CD8-positive, alpha-beta memory T cell (primary cell): ENCODE measurements around the gene CCDC178. TPM values are rescaled to one million over a fixed set of nuclear protein-coding genes. Genes with fewer than 3 reads are reported as not detected.
"Not testable (repeated sequence)": the region's sequence is repeated elsewhere in the genome, so short reads cannot be mapped to it uniquely, and the experiment has no call there.

Source experiments
- CTCF ChIA-PET: fragments of 350-600 bp; sonication (Branson Sonifier 250); formaldehyde crosslinking; loops from one replicate; lab custom pipeline; 2021; ENCODE audit warnings: antibody characterized with exemption; lab: Charles Lee
- POLR2A ChIA-PET: fragments of 350-600 bp; sonication (Branson Sonifier 250); formaldehyde crosslinking; loops from one replicate; lab custom pipeline; 2021; ENCODE audit warnings: antibody characterized with exemption; lab: Charles Lee
- DNase-seq, 5 donors: peaks; one replicate each; pipeline versions ENCODE4 v3.0.0 to v3.0.0-alpha.2; 2020 to 2022; ENCODE audit warnings: mixed read lengths in 1 of 5
- H3K27ac ChIP-seq: one replicate; pipeline ENCODE4 v1.7.0; 2013; ENCODE audit warnings: low read depth, mild to moderate bottlenecking, low read length, moderate library complexity
- H3K27me3 ChIP-seq: 2 replicates; pipeline ENCODE4 v1.7.0; 2013; ENCODE audit warnings: low read length, mild to moderate bottlenecking; ENCODE audit not compliant: insufficient read depth, poor library complexity, severe bottlenecking
- H3K36me3 ChIP-seq: 2 replicates; pipeline ENCODE4 v1.7.0; 2013; ENCODE audit warnings: mild to moderate bottlenecking, low read length, moderate library complexity; ENCODE audit not compliant: insufficient read depth
- H3K4me1 ChIP-seq: 2 replicates; pipeline ENCODE4 v1.7.0; 2013; ENCODE audit warnings: mild to moderate bottlenecking, low read length, moderate library complexity; ENCODE audit not compliant: insufficient read depth
- H3K4me3 ChIP-seq: 2 replicates; pipeline ENCODE4 v1.7.0; 2013; ENCODE audit warnings: mild to moderate bottlenecking, low read length
- H3K9me3 ChIP-seq: 2 replicates; pipeline ENCODE4 v1.7.0; 2013; ENCODE audit warnings: mild to moderate bottlenecking, low read length
- H3K27ac Mint-ChIP-seq, 8 donors: one replicate each; pipeline ENCODE4 v1.8.0; 2020 to 2021; ENCODE audit warnings: mixed read lengths in 8 of 8, mild to moderate bottlenecking in 6 of 8, inconsistent platforms in 3 of 8, moderate library complexity in 3 of 8
- H3K27me3 Mint-ChIP-seq, 2 donors: one replicate each; pipeline ENCODE4 v1.8.0; 2020 to 2021; ENCODE audit warnings: mixed read lengths in 2 of 2, mild to moderate bottlenecking in 1 of 2, moderate library complexity in 1 of 2
- H3K36me3 Mint-ChIP-seq, 3 donors: one replicate each; pipeline ENCODE4 v1.8.0; 2020 to 2021; ENCODE audit warnings: mixed read lengths in 3 of 3, inconsistent platforms in 1 of 3, mild to moderate bottlenecking in 1 of 3
- H3K4me1 Mint-ChIP-seq, 3 donors: one replicate each; pipeline ENCODE4 v1.8.0; 2020 to 2021; ENCODE audit warnings: mixed read lengths in 3 of 3, inconsistent platforms in 1 of 3, mild to moderate bottlenecking in 1 of 3
- H3K4me3 Mint-ChIP-seq, 7 donors: one replicate each; pipeline ENCODE4 v1.8.0; 2020 to 2021; ENCODE audit warnings: mixed read lengths in 7 of 7, mild to moderate bottlenecking in 6 of 7, moderate library complexity in 4 of 7, inconsistent platforms in 2 of 7
- H3K9me3 Mint-ChIP-seq, 5 donors: one replicate each; pipeline ENCODE4 v1.8.0; 2020 to 2022; ENCODE audit warnings: mixed read lengths in 5 of 5, mild to moderate bottlenecking in 3 of 5, moderate library complexity in 2 of 5, inconsistent platforms in 1 of 5
- polyA plus RNA-seq: library from polyadenylated mRNA; unstranded; fragments of 300-500 nt; fragmentation: Illumina TruSeq; gene quantifications from one replicate; pipeline ENCODE4 v1.2.3, GENCODE V29; 2021
- total RNA-seq, 2 experiments: library from RNA; stranded (reverse); gene quantifications; one replicate each; pipeline ENCODE4 v1.2.3, GENCODE V29; 2021

CCDC178 gene
- total and polyA plus RNA-seq, 3 experiments from 2014 or later: not detected

DNA sequence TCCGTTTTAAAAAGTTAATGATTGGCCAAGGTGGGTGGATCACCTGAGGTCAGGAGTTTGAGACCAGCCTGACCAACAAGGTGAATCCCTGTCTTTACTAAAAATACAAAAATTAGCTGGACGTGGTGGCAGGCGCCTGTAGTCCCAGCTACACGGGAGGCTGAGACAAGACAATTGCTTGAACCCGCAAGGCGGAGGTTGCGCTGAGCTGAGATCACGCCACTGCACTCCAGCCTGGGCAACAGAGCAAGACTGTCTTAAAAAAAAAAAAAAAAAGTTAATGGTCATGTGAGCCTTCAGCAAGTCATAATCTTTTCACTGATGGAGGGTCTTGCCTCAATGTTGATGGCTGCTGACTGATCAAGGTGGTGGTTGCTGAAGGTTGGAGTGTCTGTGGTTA lies 41.6 kb downstream of the CCDC178 start:
- H3K4me3 Mint-ChIP-seq, H3K27ac Mint-ChIP-seq, H3K27ac ChIP-seq, DNase-seq, H3K36me3 Mint-ChIP-seq, H3K9me3 ChIP-seq, H3K27me3 Mint-ChIP-seq, H3K4me1 ChIP-seq, H3K4me1 Mint-ChIP-seq, H3K36me3 ChIP-seq, CTCF ChIA-PET, H3K27me3 ChIP-seq, H3K4me3 ChIP-seq, POLR2A ChIA-PET: not testable (repeated sequence)
- peaks cover 7 to 37% (median 9%) of the 10 kb centered on the region in 5 donors for H3K9me3 Mint-ChIP-seq

DNA sequence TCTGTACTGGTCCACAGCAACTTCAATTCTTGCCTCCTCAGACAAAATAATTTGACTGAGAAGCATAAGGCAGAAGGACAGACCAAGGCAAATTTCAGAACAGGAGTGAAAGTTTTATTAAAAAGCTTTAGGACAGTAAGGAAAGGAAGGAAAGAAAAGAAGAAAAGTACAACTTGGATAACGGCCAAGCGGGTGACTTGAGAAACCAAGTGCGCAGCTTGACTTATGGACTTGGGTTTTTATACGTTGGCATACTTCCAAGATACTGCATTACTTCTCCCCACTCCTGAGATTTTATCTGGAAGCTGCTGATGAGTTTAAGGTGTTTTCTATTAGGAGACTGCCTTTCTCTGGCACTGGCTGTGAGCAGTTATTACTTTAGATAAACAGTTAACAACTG lies 64.7 kb downstream of the CCDC178 start:
- Mint-ChIP-seq H3K27ac (no peak overlapping the region), H3K27me3 (no peaks in the 10 kb centered on the region), H3K36me3 (no peaks in the 10 kb centered on the region), H3K9me3 (peaks cover 10 to 28% (median 14%) of the 10 kb centered on the region in 5 donors), H3K4me3 (no peak overlapping the region), H3K4me1 (no peaks in the 10 kb centered on the region)
- no peaks in the 10 kb centered on the region for H3K4me1 ChIP-seq
- H3K4me3 ChIP-seq: no peak overlapping the region
- no peak for DNase-seq
- no peak overlapping the region for H3K27ac ChIP-seq
- ChIA-PET CTCF (no interaction called here), POLR2A (no interaction called here)
- H3K27me3 ChIP-seq: no peaks in the 10 kb centered on the region
- no peaks in the 10 kb centered on the region for H3K36me3 ChIP-seq
- H3K9me3 ChIP-seq: no peaks in the 10 kb centered on the region

DNA sequence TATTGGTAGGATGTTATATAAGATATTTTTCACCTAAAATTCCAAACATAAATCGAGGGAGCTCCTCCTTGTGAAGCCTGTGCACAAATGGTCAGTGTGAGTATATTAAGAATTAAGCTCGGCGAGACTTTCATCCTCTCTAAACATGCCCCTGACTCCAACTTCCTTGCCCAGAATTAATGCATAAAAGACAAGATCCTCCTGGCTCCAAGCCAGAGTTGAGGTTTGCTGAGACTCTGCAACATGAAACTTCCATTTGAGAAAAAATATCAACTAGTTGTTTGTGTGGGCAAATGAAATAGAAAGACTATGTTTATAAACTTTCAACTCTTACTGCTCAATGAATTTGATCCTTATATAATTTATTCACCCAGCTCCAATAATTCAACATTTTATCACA lies 68.1 kb downstream of the CCDC178 start:
- H3K36me3 ChIP-seq: no peaks in the 10 kb centered on the region
- Mint-ChIP-seq H3K36me3 (no peaks in the 10 kb centered on the region), H3K27ac (no peak overlapping the region), H3K4me1 (no peaks in the 10 kb centered on the region), H3K27me3 (no peaks in the 10 kb centered on the region), H3K4me3 (no peak overlapping the region), H3K9me3 (peaks cover 5 to 28% (median 10%) of the 10 kb centered on the region in 5 donors)
- H3K27me3 ChIP-seq: no peaks in the 10 kb centered on the region
- ChIA-PET POLR2A (no interaction called here), CTCF (no interaction called here)
- no peak for DNase-seq
- H3K9me3 ChIP-seq: no peaks in the 10 kb centered on the region
- no peaks in the 10 kb centered on the region for H3K4me1 ChIP-seq
- no peak overlapping the region for H3K4me3 ChIP-seq
- no peak overlapping the region for H3K27ac ChIP-seq

DNA sequence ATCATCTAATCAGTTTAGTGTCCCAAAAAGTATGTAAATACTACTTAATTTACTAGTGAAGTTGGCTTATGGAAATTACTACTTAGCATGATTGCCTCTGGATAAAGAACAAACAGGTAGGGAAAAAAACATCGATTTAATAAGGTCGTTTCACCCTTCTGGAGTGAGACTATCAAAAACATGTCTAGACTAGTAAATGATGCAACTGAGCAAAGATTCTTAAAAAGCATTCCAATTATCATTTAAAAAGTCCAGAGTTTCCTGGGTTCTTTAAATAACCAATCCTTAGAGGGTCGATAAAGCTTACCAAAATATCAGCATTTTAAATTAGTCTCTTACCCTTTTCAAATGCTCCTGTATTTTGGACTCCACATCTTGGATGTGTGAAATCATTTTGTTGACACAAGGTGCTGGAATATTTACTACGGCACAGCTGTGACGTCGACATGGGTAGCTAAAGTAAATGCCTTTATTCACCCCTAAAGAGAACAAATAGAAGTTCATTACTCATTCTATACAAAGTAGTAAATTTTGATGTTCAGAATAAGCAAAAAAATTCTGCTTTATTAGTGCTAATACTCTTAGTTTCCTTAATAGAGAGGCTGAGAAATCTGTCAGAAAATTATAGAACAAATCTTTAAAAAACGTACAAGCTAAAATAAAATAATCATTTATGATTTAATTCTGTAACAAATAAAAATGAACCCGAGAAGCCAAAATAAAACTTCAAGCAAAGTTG lies 70.6 kb downstream of the CCDC178 start:
- Mint-ChIP-seq H3K4me1 (no peaks in the 10 kb centered on the region), H3K4me3 (no peak overlapping the region), H3K27me3 (no peaks in the 10 kb centered on the region), H3K9me3 (peaks cover 4 to 21% (median 8%) of the 10 kb centered on the region in 5 donors), H3K36me3 (no peaks in the 10 kb centered on the region), H3K27ac (no peak overlapping the region)
- H3K36me3 ChIP-seq: no peaks in the 10 kb centered on the region
- H3K4me3 ChIP-seq: no peak overlapping the region
- ChIA-PET CTCF (no interaction called here), POLR2A (no interaction called here)
- DNase-seq: no peak
- H3K27ac ChIP-seq: no peak overlapping the region
- no peaks in the 10 kb centered on the region for H3K4me1 ChIP-seq
- no peaks in the 10 kb centered on the region for H3K9me3 ChIP-seq
- H3K27me3 ChIP-seq: no peaks in the 10 kb centered on the region

DNA sequence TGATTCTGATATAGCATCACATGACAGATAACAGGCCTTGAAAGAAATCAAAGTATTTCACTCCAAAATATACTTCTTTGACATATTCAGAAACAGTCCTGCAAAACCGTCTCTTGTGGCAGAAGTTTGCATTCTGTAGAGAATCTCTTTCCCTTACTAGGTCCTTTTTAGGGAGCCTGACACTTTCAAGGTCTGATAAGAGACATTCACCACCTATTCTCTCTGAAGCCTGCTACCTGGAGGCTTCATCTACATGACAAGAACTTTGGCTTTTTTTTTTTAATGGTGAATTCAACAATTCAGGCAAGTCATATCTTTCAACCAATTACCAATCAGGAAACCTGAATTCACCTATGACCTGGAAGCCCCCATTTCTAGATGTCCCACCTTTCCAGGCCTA lies 83.8 kb downstream of the CCDC178 start:
- no peaks in the 10 kb centered on the region for H3K36me3 ChIP-seq
- no peak overlapping the region for H3K4me3 ChIP-seq
- Mint-ChIP-seq H3K27ac (no peak overlapping the region), H3K27me3 (peaks cover 0 to 1% of the 10 kb centered on the region in 2 donors), H3K9me3 (peaks cover 2 to 20% (median 19%) of the 10 kb centered on the region in 5 donors), H3K36me3 (peaks cover 0 to 1% (median 0%) of the 10 kb centered on the region in 3 donors), H3K4me1 (no peaks in the 10 kb centered on the region), H3K4me3 (no peak overlapping the region)
- H3K4me1 ChIP-seq: no peaks in the 10 kb centered on the region
- H3K9me3 ChIP-seq: no peaks in the 10 kb centered on the region
- no peak for DNase-seq
- no peaks in the 10 kb centered on the region for H3K27me3 ChIP-seq
- ChIA-PET POLR2A (no interaction called here), CTCF (no interaction called here)
- H3K27ac ChIP-seq: no peak overlapping the region

DNA sequence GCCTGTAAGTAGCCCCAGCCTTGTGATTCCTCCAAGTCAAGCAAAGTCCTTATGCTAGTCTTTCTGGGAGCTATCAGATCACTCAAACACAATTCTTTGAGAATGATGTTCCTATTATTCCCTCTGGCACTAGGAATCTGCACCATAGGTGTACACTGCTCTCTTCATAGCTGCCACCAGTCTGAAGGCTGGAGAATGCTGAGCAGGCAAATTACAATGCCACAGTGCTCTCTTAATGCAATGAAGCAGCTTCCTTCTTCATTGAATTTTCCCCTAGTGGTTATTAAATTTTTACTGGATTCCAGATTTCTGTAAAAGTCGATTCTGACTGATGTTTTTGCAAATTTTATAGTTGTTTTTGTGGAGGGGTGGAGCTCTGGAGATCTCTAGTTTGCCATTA lies 84.8 kb downstream of the CCDC178 start:
- Histone ChIP-seq H3K4me3 (no peak overlapping the region), H3K27ac (no peak overlapping the region), H3K36me3 (no peaks in the 10 kb centered on the region), H3K4me1 (no peaks in the 10 kb centered on the region), H3K9me3 (no peaks in the 10 kb centered on the region), H3K27me3 (no peaks in the 10 kb centered on the region)
- Mint-ChIP-seq H3K9me3 (peaks cover 2 to 22% (median 19%) of the 10 kb centered on the region in 5 donors), H3K4me1 (no peaks in the 10 kb centered on the region), H3K27ac (no peak overlapping the region), H3K36me3 (peaks cover 0 to 1% (median 0%) of the 10 kb centered on the region in 3 donors), H3K27me3 (peaks cover 0 to 1% of the 10 kb centered on the region in 2 donors), H3K4me3 (no peak overlapping the region)
- ChIA-PET CTCF (no interaction called here), POLR2A (no interaction called here)
- DNase-seq: no peak

DNA sequence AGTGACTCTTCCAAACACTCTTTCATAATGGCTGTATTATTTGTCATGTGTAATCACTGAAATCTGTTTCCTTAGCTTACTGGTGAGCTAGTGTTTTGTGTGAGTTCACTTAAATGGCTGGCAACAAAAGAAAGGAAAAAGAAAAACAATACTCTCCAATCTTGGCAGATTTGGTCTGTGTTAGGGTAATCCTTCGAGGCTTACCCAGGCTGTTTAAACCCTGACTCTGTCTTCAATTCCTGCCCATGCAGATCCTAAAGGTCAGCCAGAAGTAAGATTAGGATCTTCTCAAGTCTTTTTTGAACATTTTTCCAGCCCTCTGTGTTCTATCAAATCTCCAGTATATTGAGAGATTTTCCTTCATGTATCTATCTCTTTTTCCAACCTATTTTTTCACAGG lies 85.3 kb downstream of the CCDC178 start:
- Histone ChIP-seq H3K9me3 (no peaks in the 10 kb centered on the region), H3K27ac (no peak overlapping the region), H3K36me3 (no peaks in the 10 kb centered on the region), H3K4me1 (no peaks in the 10 kb centered on the region), H3K4me3 (no peak overlapping the region), H3K27me3 (no peaks in the 10 kb centered on the region)
- Mint-ChIP-seq H3K9me3 (peaks cover 2 to 22% (median 19%) of the 10 kb centered on the region in 5 donors), H3K36me3 (peaks cover 0 to 1% (median 0%) of the 10 kb centered on the region in 3 donors), H3K4me3 (no peak overlapping the region), H3K27me3 (peaks cover 0 to 1% of the 10 kb centered on the region in 2 donors), H3K4me1 (no peaks in the 10 kb centered on the region), H3K27ac (no peak overlapping the region)
- ChIA-PET CTCF (no interaction called here), POLR2A (no interaction called here)
- no peak for DNase-seq

DNA sequence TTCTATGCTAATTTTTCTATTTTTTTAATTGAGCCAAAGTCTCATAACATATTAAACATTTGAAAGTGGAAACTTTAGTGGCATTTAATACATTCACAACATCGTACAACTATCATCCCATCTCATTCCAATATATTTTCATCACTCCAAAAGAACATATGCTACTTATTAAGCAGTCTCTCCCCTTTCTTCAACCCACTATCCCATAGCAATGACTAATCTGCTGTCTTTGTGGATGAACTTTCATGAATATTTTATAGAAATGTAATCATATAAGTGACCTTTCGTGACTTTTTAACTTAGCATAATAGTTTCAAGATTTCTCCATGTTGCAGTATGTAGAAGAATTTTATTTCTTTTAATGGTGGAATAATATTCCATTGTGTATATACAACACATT lies 90.3 kb downstream of the CCDC178 start:
- ChIA-PET POLR2A (no interaction called here), CTCF (no interaction called here)
- Mint-ChIP-seq H3K4me1 (no peaks in the 10 kb centered on the region), H3K4me3 (no peak overlapping the region), H3K27me3 (no peaks in the 10 kb centered on the region), H3K27ac (no peak overlapping the region), H3K9me3 (peaks cover 0 to 28% (median 9%) of the 10 kb centered on the region in 5 donors), H3K36me3 (no peaks in the 10 kb centered on the region)
- no peaks in the 10 kb centered on the region for H3K27me3 ChIP-seq
- no peaks in the 10 kb centered on the region for H3K36me3 ChIP-seq
- DNase-seq: no peak
- H3K9me3 ChIP-seq: no peaks in the 10 kb centered on the region
- no peak overlapping the region for H3K4me3 ChIP-seq
- no peaks in the 10 kb centered on the region for H3K4me1 ChIP-seq
- no peak overlapping the region for H3K27ac ChIP-seq
